NCI-H1694 (cell line): Measurements from ENCODE around the gene CFLAR.
"Not testable (repeated sequence)": the region's sequence is repeated elsewhere in the genome, so short reads cannot be mapped to it uniquely, and the experiment has no call there.

Source experiments
- DNase-seq: peaks from one replicate; lab custom pipeline; 2025; lab: John Stamatoyannopoulos, UW

Gene CFLAR

GRCh38 chr2:201183365-201183727, 67.4 kb downstream of the CFLAR start:
- DNase-seq: no peak

- DNase-seq: not testable (repeated sequence)
Observed at GRCh38 chr2:201183835-201184234, 67.9 kb downstream of the CFLAR start.

- DNase-seq: not testable (repeated sequence)
Observed at GRCh38 chr2:201184248-201184647, 68.3 kb downstream of the CFLAR start.

GRCh38 chr2:201185863-201186262, 69.9 kb downstream of the CFLAR start:
- DNase-seq: no peak

- no peak for DNase-seq
Observed at GRCh38 chr2:201186982-201187381, 71.0 kb downstream of the CFLAR start.

- no peak for DNase-seq
Observed at GRCh38 chr2:201188449-201188848, 72.5 kb downstream of the CFLAR start.

GRCh38 chr2:201191132-201191875, 75.3 kb downstream of the CFLAR start:
- no peak for DNase-seq

- no peak for DNase-seq
Observed at GRCh38 chr2:201194097-201194496, 78.1 kb downstream of the CFLAR start.

- DNase-seq: no peak
Observed at GRCh38 chr2:201195331-201195730, 79.4 kb downstream of the CFLAR start.

- no peak for DNase-seq
Observed at GRCh38 chr2:201196003-201196402, 80.0 kb downstream of the CFLAR start.

- DNase-seq: no peak
Observed at GRCh38 chr2:201196803-201197202, 80.8 kb downstream of the CFLAR start.

- DNase-seq: no peak
Observed at GRCh38 chr2:201197781-201198180, 81.8 kb downstream of the CFLAR start.

GRCh38 chr2:201199847-201200246, 83.9 kb downstream of the CFLAR start:
- no peak for DNase-seq

- no peak for DNase-seq
Observed at GRCh38 chr2:201200345-201200744, 84.4 kb downstream of the CFLAR start.

GRCh38 chr2:201201371-201201770, 85.4 kb downstream of the CFLAR start:
- no peak for DNase-seq

- no peak for DNase-seq
Observed at GRCh38 chr2:201203916-201204654, 88.1 kb downstream of the CFLAR start.

GRCh38 chr2:201204655-201205514, 88.9 kb downstream of the CFLAR start:
- no peak for DNase-seq

GRCh38 chr2:201205515-201205849, 89.5 kb downstream of the CFLAR start:
- DNase-seq: no peak

- no peak for DNase-seq
Observed at GRCh38 chr2:201208563-201209252, 92.7 kb downstream of the CFLAR start.

GRCh38 chr2:201215963-201216362, 100.0 kb downstream of the CFLAR start:
- no peak for DNase-seq

GRCh38 chr2:201216918-201217317, 101.0 kb downstream of the CFLAR start:
- no peak for DNase-seq

GRCh38 chr2:201218780-201219179, 102.8 kb downstream of the CFLAR start:
- DNase-seq: no peak
